GM10266 (cell line): ENCODE data around the gene MRPS35.

Experiments used
- DNase-seq: peaks from one replicate; pipeline ENCODE4 v3.0.0; 2012; ENCODE audit errors: extremely low spot score
- TF ChIP-seq, protein P1 (sequence below): IDR thresholded peaks from 2 replicates; pipeline ENCODE4 v1.5.1; 2012; ENCODE audit warnings: mild to moderate bottlenecking, low read depth; ENCODE audit not compliant: control insufficient read depth, insufficient read depth; ENCODE audit errors: missing control alignments

The MRPS35 gene

DNA sequence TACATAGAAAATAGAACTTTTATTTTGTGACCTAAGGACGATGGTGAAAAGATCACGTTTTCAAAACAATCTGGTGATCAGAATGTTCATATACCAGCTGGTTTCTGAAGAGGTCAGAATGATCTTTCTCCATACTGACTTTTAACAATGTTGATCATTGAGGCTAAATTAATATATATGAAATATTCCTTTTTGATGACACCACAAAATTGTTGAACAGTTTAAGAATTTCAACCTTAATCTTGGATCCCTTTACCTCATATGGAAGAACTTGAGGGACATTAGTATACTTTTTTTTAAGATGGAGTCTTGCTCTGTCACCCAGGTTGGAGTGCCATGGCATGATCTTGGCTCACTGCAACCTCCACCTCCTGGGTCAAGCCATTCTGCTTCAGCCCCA, 17.2 kb upstream of the MRPS35 start:
- TF ChIP-seq, protein P1, sequence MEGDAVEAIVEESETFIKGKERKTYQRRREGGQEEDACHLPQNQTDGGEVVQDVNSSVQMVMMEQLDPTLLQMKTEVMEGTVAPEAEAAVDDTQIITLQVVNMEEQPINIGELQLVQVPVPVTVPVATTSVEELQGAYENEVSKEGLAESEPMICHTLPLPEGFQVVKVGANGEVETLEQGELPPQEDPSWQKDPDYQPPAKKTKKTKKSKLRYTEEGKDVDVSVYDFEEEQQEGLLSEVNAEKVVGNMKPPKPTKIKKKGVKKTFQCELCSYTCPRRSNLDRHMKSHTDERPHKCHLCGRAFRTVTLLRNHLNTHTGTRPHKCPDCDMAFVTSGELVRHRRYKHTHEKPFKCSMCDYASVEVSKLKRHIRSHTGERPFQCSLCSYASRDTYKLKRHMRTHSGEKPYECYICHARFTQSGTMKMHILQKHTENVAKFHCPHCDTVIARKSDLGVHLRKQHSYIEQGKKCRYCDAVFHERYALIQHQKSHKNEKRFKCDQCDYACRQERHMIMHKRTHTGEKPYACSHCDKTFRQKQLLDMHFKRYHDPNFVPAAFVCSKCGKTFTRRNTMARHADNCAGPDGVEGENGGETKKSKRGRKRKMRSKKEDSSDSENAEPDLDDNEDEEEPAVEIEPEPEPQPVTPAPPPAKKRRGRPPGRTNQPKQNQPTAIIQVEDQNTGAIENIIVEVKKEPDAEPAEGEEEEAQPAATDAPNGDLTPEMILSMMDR, result no peak
- no peak for DNase-seq

DNA sequence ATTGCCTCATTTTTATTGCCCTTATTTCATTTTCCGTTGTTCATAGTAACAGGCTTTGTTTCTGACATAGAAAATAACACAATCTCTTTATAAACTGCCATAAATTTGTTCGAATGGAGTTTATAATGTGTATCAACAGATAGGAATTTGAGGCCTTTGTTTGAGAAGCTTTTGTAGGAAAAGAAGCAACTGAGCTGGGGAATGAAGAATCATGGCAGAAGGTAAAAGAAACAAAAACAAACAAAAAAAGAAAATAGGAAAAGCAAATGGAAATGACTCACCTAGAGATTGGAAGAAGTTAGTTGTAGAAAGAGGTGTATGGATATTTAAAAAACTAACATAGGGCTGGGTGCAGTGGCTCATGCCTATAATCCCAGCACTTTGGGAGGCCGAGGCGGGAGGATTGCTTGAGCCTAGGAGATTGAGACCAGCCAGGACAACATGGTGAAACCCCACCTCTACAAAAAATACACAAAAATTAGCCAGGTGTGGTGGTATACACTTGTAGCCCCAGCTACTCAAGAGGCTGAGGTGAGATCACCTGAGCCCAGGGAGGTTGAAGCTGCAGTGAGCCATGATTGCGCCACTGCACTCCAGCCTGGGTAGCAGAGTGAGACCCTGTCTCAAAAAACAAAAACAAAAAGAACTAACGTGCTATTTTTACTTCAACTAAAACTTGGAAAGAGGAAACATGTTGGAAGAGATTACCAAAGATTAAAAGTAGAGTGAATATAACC, 14.9 kb upstream of the MRPS35 start:
- TF ChIP-seq, protein P1, result no peak

DNA sequence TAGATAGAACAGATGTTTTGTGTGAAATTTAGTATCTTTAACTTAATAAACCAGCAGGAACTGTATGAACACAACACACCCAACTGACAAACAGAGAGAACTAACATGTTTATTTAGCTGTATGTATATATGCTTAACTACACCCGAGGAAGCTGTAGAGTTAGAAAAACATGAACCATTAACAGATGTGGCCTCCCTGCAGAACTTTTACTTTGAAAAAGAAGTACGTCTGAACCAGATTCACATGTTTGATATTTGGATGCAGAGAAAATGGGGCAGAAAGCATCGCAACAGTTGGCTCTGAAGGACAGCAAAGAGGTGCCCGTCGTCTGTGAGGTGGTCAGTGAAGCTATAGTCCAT, 14.4 kb upstream of the MRPS35 start, which contains the start of gene REP15:
Gene REP15 (plus strand): TSS at position 155 of the 360 bp plus-strand sequence. CDS start 116 bp downstream, at position 271.
- TF ChIP-seq, protein P1, result no peak
- DNase-seq, result no peak

More for the DNA sequence above, 14.9 kb upstream of the MRPS35 start:
- no peak for DNase-seq

DNA sequence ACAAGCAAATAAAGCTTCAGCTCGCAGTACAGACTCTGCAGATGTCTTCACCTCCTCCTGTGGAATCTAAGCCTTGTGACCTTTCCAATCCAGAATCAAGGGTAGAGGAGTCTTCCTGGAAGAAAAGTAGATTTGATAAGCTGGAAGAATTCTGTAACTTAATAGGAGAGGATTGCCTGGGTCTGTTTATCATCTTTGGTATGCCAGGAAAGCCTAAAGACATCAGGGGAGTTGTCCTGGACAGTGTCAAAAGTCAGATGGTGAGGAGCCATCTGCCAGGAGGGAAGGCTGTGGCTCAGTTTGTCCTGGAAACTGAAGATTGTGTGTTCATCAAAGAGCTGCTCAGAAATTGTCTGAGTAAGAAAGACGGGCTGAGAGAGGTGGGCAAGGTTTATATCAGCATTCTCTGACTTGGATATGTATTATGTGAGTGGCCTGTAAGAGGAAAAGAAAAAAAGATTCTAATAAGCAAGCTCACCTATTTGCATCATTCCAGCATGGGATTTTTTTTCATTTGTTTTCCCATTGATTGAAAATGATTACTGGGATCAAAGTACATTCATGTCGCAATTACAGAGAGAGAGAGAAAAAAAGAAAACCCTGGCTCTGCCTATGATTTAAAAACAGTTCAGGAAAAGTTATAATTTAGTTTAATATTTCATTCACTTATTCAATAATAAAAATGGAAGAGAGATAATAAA, 13.6 kb upstream of the MRPS35 start:
- TF ChIP-seq, protein P1, result no peak
- no peak for DNase-seq

DNA sequence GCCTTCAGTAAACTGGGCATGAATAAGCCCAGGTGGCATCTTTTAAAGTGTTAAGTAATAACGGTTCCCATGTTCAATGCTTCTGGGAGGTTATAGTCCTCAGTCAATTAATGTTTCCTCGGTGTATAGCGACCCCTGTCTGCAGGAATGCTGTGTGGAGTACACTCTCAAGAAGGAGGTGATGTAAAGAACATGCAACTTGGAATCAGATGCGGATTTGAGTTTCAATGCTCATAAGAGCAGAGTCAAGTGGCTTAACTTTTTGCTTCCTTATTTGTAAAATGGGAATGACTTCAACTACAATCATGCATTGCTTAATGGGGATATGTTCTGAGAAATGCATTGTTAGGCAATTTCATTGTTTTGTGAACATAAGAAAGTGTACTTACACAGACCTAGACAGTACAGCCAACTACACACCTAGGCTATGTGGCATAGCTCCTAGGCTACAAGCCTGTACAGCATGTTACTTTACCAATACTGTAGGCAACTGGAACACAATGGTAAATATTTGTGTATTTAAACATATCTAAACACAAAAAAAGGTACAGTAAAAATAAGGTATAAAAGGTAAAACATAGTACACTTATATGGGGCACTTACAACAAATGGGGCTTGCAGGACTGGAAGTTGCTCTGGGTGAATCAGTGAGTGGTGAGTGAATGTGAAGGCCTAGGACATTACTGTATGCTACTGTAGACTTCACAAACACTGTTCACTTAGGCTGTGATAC, 6.7 kb upstream of the MRPS35 start:
- TF ChIP-seq, protein P1, result peak; percentile 91
- DNase-seq, result peak; percentile 65

DNA sequence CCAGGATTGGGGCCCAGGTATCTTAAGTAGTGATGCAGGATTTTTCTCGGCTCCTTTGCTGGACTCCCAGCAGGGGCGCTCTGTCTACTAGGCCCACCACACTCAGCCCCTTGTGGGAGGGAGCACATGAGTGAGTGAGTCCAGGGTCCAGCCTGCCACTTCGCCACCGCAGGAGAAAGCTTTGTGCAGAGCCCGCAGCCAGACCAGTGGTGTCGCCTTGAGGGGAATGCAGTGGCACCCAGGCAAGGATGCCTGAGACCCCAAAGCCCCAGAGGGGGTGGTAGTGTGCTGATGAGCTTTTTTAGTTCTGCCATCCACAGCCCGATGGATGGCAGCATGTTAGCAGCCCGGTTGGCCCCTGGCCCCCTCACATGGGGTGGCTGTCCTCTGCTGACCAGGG, 5.4 kb upstream of the MRPS35 start:
- no peak for DNase-seq
- TF ChIP-seq, protein P1, result no peak
